ENCODE results near the gene AGMO. TPM values are rescaled to one million over a fixed set of nuclear protein-coding genes. Genes with fewer than 3 reads are reported as not detected.

Gene AGMO
- total and polyA plus RNA-seq, 2 donors (not counting 1 experiment from before 2014, with no cell fraction given) = not detected

- Mint-ChIP-seq H3K27ac (no peak overlapping the region), H3K27me3 (no peaks in the 10 kb centered on the region), H3K9me3 (ENCODE audit: insufficient read depth) (no peaks in the 10 kb centered on the region), H3K4me3 (no peak overlapping the region), H3K4me1 (no peaks in the 10 kb centered on the region)
- Histone ChIP-seq H3K4me3 (ENCODE audit: control extremely low read depth in 1 of 5, extremely low read depth in 1 of 5, insufficient read depth in 1 of 5, low read depth in 2 of 5, low read length in 4 of 5) (no peak overlapping the region), H3K9me3 (ENCODE audit: control extremely low read depth in 1 of 3, control insufficient read depth in 2 of 3, insufficient read depth in 1 of 3, low read length in 2 of 3) (no peaks in the 10 kb centered on the region), H3K36me3 (replicated peaks in 1 of 2; ENCODE audit: control extremely low read depth in 1 of 2, control insufficient read depth in 1 of 2, extremely low read depth in 1 of 2, insufficient read depth in 2 of 2, low read length in 1 of 2) (no peaks in the 10 kb centered on the region), H3K4me2 (replicated peaks; ENCODE audit: low read depth, low read length, poor library complexity, severe bottlenecking) (no peak overlapping the region), H3K9ac (ENCODE audit: low read length) (no peak overlapping the region), H3K27ac (ENCODE audit: low read length in 2 of 2) (no peak overlapping the region), H4K20me1 (ENCODE audit: control insufficient read depth, insufficient read depth, low read length, poor library complexity, severe bottlenecking) (no peaks in the 10 kb centered on the region), H3K79me2 (ENCODE audit: control insufficient read depth, insufficient read depth, low read length) (no peaks in the 10 kb centered on the region), H2AFZ (ENCODE audit: insufficient read depth, low read depth, low read length, poor library complexity, severe bottlenecking) (no peak overlapping the region), H3K27me3 (replicated peaks in 1 of 4; ENCODE audit: control extremely low read depth in 1 of 4, control insufficient read depth in 3 of 4, insufficient read depth in 4 of 4, low read length in 3 of 4) (no peaks in the 10 kb centered on the region), H3K4me1 (ENCODE audit: control insufficient read depth in 2 of 2, insufficient read depth in 2 of 2, low read length in 2 of 2) (no peaks in the 10 kb centered on the region)
- POLR2A ChIA-PET = no interaction called here
- ATAC-seq (ENCODE audit: low read depth) (no peak), DNase-seq (no peak)
- intact Hi-C loops (cut with micrococcal nuclease) = no loop called here
- WGBS (ENCODE audit: insufficient coverage) = 78% methylated on average over 3 of the region's 3 CpGs
- no peak for TF ChIP-seq EZH2 (IDR thresholded peaks at IDR 0.05; ENCODE audit: borderline replicate concordance, insufficient read depth, low read depth, low read length, poor library complexity, severe bottlenecking)
- no peak for TF ChIP-seq CTCF (IDR thresholded peaks at IDR 0.05)
- CTCF ChIA-PET = no interaction called here
Observed at GRCh38 chr7:15464667-15465121, 97.1 kb downstream of the AGMO start.

GRCh38 chr7:15463801-15464666 lies 97.8 kb downstream of the AGMO start:
- Histone ChIP-seq H3K27me3 (replicated peaks in 1 of 4; ENCODE audit: control extremely low read depth in 1 of 4, control insufficient read depth in 3 of 4, insufficient read depth in 4 of 4, low read length in 3 of 4) (no peaks in the 10 kb centered on the region), H3K9ac (ENCODE audit: low read length) (no peak overlapping the region), H4K20me1 (ENCODE audit: control insufficient read depth, insufficient read depth, low read length, poor library complexity, severe bottlenecking) (no peaks in the 10 kb centered on the region), H3K36me3 (replicated peaks in 1 of 2; ENCODE audit: control extremely low read depth in 1 of 2, control insufficient read depth in 1 of 2, extremely low read depth in 1 of 2, insufficient read depth in 2 of 2, low read length in 1 of 2) (no peaks in the 10 kb centered on the region), H2AFZ (ENCODE audit: insufficient read depth, low read depth, low read length, poor library complexity, severe bottlenecking) (no peak overlapping the region), H3K4me2 (replicated peaks; ENCODE audit: low read depth, low read length, poor library complexity, severe bottlenecking) (no peak overlapping the region), H3K27ac (ENCODE audit: low read length in 2 of 2) (no peak overlapping the region), H3K9me3 (ENCODE audit: control extremely low read depth in 1 of 3, control insufficient read depth in 2 of 3, insufficient read depth in 1 of 3, low read length in 2 of 3) (no peaks in the 10 kb centered on the region), H3K4me1 (ENCODE audit: control insufficient read depth in 2 of 2, insufficient read depth in 2 of 2, low read length in 2 of 2) (no peaks in the 10 kb centered on the region), H3K4me3 (ENCODE audit: control extremely low read depth in 1 of 5, extremely low read depth in 1 of 5, insufficient read depth in 1 of 5, low read depth in 2 of 5, low read length in 4 of 5) (no peak overlapping the region), H3K79me2 (ENCODE audit: control insufficient read depth, insufficient read depth, low read length) (no peaks in the 10 kb centered on the region)
- CTCF ChIA-PET = no interaction called here
- TF ChIP-seq EZH2 (IDR thresholded peaks at IDR 0.05; ENCODE audit: borderline replicate concordance, insufficient read depth, low read depth, low read length, poor library complexity, severe bottlenecking) = no peak
- no peak for TF ChIP-seq CTCF (IDR thresholded peaks at IDR 0.05)
- POLR2A ChIA-PET = no interaction called here
- Mint-ChIP-seq H3K27ac (no peak overlapping the region), H3K4me3 (no peak overlapping the region), H3K27me3 (no peaks in the 10 kb centered on the region), H3K9me3 (ENCODE audit: insufficient read depth) (no peaks in the 10 kb centered on the region), H3K4me1 (no peaks in the 10 kb centered on the region)
- ATAC-seq (ENCODE audit: low read depth) = no peak
- WGBS (ENCODE audit: insufficient coverage) = 80% methylated on average over 2 of the region's 6 CpGs
- intact Hi-C loops (cut with micrococcal nuclease) = no loop called here
- no peak for DNase-seq

All from B cell (primary cell).